Activated naive CD8-positive, alpha-beta T cell treated with anti-CD3 and anti-CD28 coated beads, Interleukin-2, amount 50 U/mL, for 24 hours (primary cell): Measurements from ENCODE around the gene SCGB2A2.

Source experiments
- ATAC-seq: fragments of 150-1000 bp; cut with Tn5 transposase; one replicate; pipeline ENCODE4 v1.10.0; 2021
- DNase-seq: peaks from one replicate; pipeline ENCODE4 v3.0.0; 2021
- H3K27ac Mint-ChIP-seq: one replicate; pipeline ENCODE4 v1.8.0; 2021; ENCODE audit warnings: mild to moderate bottlenecking, mixed read lengths
- H3K27me3 Mint-ChIP-seq: one replicate; pipeline ENCODE4 v1.8.0; 2021; ENCODE audit warnings: mixed read lengths
- H3K36me3 Mint-ChIP-seq: one replicate; pipeline ENCODE4 v1.8.0; 2021; ENCODE audit warnings: low read depth, mixed read lengths
- H3K4me1 Mint-ChIP-seq: one replicate; pipeline ENCODE4 v1.8.0; 2021; ENCODE audit warnings: mixed read lengths
- H3K4me3 Mint-ChIP-seq: one replicate; pipeline ENCODE4 v1.8.0; 2021; ENCODE audit warnings: mild to moderate bottlenecking, moderate library complexity, mixed read lengths
- H3K9me3 Mint-ChIP-seq: one replicate; pipeline ENCODE4 v1.8.0; 2021; ENCODE audit warnings: mixed read lengths

The SCGB2A2 gene

GRCh38 chr11:62269654-62270278 lies at the start of gene SCGB2A2:
SCGB2A2 (plus strand) TSS chr11:62270158; CDS start chr11:62270217, 59 bp downstream.
- H3K4me3 Mint-ChIP-seq: no peak within 1 kb of the TSS
- H3K27ac Mint-ChIP-seq: no peak within 1 kb of the TSS
- H3K9me3 Mint-ChIP-seq: no peaks in the 10 kb centered on the region
- no peaks in the 10 kb centered on the region for H3K36me3 Mint-ChIP-seq
- DNase-seq (no peak), ATAC-seq (no peak)
- peaks cover 35% of the 10 kb centered on the region for H3K4me1 Mint-ChIP-seq
- H3K27me3 Mint-ChIP-seq: peaks cover 11% of the 10 kb centered on the region

GRCh38 chr11:62221498-62221897 lies 48.5 kb upstream of the SCGB2A2 start:
- Mint-ChIP-seq H3K27me3 (peaks cover 14% of the 10 kb centered on the region), H3K27ac (no peak overlapping the region), H3K9me3 (peaks cover 41% of the 10 kb centered on the region), H3K4me3 (no peak overlapping the region), H3K36me3 (peaks cover 5% of the 10 kb centered on the region), H3K4me1 (no peaks in the 10 kb centered on the region)
- ATAC-seq (no peak), DNase-seq (no peak)

DNA sequence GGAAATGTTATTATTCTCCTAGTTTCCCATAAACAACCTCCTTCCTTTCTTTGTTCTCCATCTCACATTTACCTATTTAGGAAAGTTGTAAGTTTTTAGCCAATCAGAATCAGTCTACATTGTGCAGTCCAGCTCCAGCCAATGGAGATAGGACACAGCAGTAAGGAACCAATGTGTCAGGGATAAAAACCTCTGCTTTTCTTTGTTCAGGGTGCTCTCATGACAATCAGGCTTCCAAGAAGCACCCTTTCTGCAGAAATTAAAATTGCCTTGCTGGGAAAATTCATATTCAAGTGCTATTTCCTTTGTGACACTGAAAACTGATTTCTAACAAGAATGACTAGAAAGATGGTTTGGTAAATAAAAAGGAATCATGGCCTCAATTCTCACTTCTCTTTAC lies 46.9 kb upstream of the SCGB2A2 start:
- peaks cover 4% of the 10 kb centered on the region for H3K27me3 Mint-ChIP-seq
- peaks cover 5% of the 10 kb centered on the region for H3K36me3 Mint-ChIP-seq
- peaks cover 41% of the 10 kb centered on the region for H3K9me3 Mint-ChIP-seq
- H3K4me1 Mint-ChIP-seq: no peaks in the 10 kb centered on the region
- no peak overlapping the region for H3K27ac Mint-ChIP-seq
- DNase-seq: no peak
- H3K4me3 Mint-ChIP-seq: no peak overlapping the region
- ATAC-seq: no peak

DNA sequence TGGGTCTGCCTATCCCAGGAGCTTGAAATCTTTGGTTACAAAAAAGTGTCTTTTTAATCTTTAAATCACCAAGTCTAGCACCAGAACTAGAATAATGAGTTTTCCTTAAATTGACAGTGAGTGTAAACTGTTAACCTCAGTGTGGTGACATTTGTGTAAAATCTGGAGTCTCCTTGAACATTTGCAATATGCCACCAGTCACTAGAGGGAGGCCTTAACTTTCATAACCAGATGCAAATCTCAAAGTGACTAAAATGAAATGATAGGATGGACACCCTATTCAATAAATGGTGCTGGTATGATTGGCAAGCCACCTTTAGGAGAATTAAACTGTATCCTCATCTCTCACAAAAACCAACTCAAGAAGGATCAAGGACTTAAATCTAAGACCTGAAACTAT lies 36.2 kb upstream of the SCGB2A2 start:
- Mint-ChIP-seq H3K27me3 (peaks cover 34% of the 10 kb centered on the region), H3K9me3 (no peaks in the 10 kb centered on the region), H3K4me3 (no peak overlapping the region), H3K27ac (no peak overlapping the region), H3K4me1 (no peaks in the 10 kb centered on the region), H3K36me3 (no peaks in the 10 kb centered on the region)
- DNase-seq: no peak
- no peak for ATAC-seq

GRCh38 chr11:62236187-62236586 lies 33.8 kb upstream of the SCGB2A2 start:
- no peaks in the 10 kb centered on the region for H3K9me3 Mint-ChIP-seq
- H3K4me1 Mint-ChIP-seq: no peaks in the 10 kb centered on the region
- no peaks in the 10 kb centered on the region for H3K36me3 Mint-ChIP-seq
- no peak overlapping the region for H3K4me3 Mint-ChIP-seq
- peaks cover 41% of the 10 kb centered on the region for H3K27me3 Mint-ChIP-seq
- no peak overlapping the region for H3K27ac Mint-ChIP-seq
- no peak for ATAC-seq
- no peak for DNase-seq

DNA sequence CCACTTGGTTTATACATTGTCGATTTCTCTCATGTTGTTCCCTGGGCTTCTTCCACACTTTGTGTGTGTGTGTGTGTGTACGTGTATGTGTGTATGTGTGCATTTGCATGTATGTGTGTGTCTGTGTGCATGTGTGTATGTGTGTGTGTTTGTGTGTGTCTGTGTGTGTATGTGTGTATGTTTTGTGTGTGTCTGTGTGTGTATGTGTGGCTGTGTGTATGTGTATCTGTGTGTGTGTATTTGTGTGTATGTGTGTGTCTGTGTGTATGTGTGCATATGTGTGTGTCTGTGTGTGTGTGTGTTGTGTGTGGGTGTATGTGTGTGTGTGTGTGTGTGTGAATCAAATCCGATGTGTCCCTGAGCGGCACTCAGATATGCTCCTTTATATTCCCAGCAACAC lies 32.5 kb upstream of the SCGB2A2 start:
- Mint-ChIP-seq H3K27ac (no peak overlapping the region), H3K9me3 (no peaks in the 10 kb centered on the region), H3K36me3 (no peaks in the 10 kb centered on the region), H3K27me3 (peaks cover 47% of the 10 kb centered on the region), H3K4me1 (no peaks in the 10 kb centered on the region), H3K4me3 (no peak overlapping the region)
- no peak for ATAC-seq
- DNase-seq: no peak

DNA sequence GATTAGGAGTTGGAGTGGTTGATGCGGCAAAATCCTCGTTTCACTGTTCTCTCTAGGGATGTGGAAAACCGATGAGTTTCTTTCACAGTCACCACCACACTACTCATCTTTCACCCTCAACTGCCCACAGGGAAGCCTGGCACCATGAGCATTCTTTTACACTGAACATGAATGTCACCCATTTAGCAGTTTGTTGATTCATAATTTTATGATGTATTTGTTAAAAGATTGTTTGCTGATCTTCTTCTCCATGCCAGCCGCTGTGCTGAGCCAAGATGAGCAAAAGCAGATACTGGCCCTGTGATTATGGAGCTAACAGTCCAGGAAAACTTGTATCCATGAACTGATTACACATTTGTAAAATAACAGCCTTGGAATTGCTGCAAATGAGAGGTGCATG lies 31.8 kb upstream of the SCGB2A2 start:
- Mint-ChIP-seq H3K27ac (no peak overlapping the region), H3K9me3 (no peaks in the 10 kb centered on the region), H3K27me3 (peaks cover 44% of the 10 kb centered on the region), H3K4me3 (no peak overlapping the region), H3K4me1 (no peaks in the 10 kb centered on the region), H3K36me3 (no peaks in the 10 kb centered on the region)
- DNase-seq (no peak), ATAC-seq (no peak)

- Mint-ChIP-seq H3K27ac (no peak overlapping the region), H3K4me3 (no peak overlapping the region), H3K27me3 (peaks cover 34% of the 10 kb centered on the region), H3K4me1 (no peaks in the 10 kb centered on the region), H3K36me3 (no peaks in the 10 kb centered on the region), H3K9me3 (no peaks in the 10 kb centered on the region)
- ATAC-seq (no peak), DNase-seq (no peak)
These were observed 28.9 kb upstream of the SCGB2A2 start for GRCh38 chr11:62241095-62241494.

DNA sequence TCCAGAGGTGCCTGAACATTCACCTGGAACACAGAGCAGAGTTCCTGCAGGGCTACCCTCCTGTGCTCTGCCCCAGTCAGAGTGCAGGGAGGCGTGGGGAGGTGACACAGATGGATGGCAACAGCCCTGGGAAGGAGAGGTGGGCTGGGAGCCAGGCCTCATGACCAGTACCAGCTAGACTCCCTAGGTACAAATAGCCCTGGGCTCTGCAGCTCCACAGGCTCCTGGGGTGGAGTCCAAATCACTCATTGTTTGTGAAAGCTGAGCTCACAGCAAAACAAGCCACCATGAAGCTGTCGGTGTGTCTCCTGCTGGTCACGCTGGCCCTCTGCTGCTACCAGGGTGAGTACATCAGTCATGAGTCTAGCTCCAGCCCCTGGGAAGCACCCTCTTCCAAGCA lies 27.9 kb upstream of the SCGB2A2 start, which contains the start of gene SCGB1D2:
SCGB1D2 (plus strand) TSS at position 219 of the 400 bp plus-strand sequence; CDS start at position 288, 69 bp downstream.
- H3K4me3 Mint-ChIP-seq: no peak within 1 kb of the TSS
- no peaks in the 10 kb centered on the region for H3K4me1 Mint-ChIP-seq
- H3K36me3 Mint-ChIP-seq: no peaks in the 10 kb centered on the region
- DNase-seq (no peak), ATAC-seq (no peak)
- peaks cover 34% of the 10 kb centered on the region for H3K27me3 Mint-ChIP-seq
- no peak within 1 kb of the TSS for H3K27ac Mint-ChIP-seq
- no peaks in the 10 kb centered on the region for H3K9me3 Mint-ChIP-seq

- peak; percentile 15 for DNase-seq
- Mint-ChIP-seq H3K4me1 (no peaks in the 10 kb centered on the region), H3K27me3 (peaks cover 18% of the 10 kb centered on the region), H3K9me3 (peaks cover 8% of the 10 kb centered on the region), H3K4me3 (no peak overlapping the region), H3K36me3 (no peaks in the 10 kb centered on the region), H3K27ac (no peak overlapping the region)
- ATAC-seq: peak; percentile 59
These were observed 24.6 kb upstream of the SCGB2A2 start for GRCh38 chr11:62245271-62245753.

DNA sequence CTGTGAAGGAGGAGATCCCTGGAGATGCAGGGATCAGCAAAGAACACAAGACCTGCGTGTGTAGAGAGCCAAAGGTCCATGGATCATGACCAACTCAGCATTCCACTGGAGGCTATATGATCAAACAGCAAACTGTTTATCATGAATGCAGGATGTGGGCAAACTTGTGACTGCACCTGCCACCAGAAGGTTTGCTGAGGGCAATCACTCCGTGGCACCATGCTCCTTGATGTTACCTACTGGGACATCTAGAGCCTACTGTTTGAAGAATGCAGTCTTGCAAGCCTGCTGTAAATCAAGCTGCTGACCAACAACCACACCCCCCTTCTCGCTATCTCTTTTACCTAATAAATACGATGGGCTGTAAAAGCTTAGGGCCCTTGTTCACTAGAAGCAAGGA lies 18.3 kb upstream of the SCGB2A2 start:
- H3K9me3 Mint-ChIP-seq: peaks cover 39% of the 10 kb centered on the region
- peaks cover 5% of the 10 kb centered on the region for H3K36me3 Mint-ChIP-seq
- DNase-seq (no peak), ATAC-seq (no peak)
- no peaks in the 10 kb centered on the region for H3K4me1 Mint-ChIP-seq
- H3K4me3 Mint-ChIP-seq: no peak overlapping the region
- no peak overlapping the region for H3K27ac Mint-ChIP-seq
- H3K27me3 Mint-ChIP-seq: peaks cover 12% of the 10 kb centered on the region

DNA sequence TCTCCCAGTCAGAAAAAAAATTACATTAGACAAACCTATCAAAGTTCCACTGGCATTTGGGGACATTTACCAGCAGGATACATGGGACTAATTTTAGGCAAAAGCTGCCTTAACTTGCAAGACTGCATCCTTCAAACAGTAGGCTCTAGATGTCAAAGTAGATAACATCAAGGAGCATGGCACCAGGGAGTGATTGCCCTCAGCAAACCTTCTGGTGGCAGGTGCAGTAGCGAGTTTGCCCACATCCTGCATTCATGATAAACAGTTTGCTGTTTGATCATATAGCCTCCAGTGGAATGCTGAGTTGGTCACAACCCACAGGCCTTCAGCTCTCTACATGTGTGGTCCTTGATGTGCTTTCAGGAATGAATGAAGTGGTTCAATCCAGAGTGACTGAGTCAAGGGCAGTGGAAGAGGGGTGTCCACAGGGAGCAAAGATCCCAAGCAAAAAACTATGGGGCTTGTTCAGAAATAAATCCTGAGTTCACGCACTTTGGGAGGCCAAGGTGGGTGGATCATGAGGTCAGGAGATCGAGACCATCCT lies 15.9 kb upstream of the SCGB2A2 start:
- Mint-ChIP-seq H3K4me1 (no peaks in the 10 kb centered on the region), H3K4me3 (no peak overlapping the region), H3K27me3 (peaks cover 17% of the 10 kb centered on the region), H3K9me3 (peaks cover 39% of the 10 kb centered on the region), H3K27ac (no peak overlapping the region), H3K36me3 (peaks cover 5% of the 10 kb centered on the region)
- DNase-seq: no peak
- no peak for ATAC-seq

DNA sequence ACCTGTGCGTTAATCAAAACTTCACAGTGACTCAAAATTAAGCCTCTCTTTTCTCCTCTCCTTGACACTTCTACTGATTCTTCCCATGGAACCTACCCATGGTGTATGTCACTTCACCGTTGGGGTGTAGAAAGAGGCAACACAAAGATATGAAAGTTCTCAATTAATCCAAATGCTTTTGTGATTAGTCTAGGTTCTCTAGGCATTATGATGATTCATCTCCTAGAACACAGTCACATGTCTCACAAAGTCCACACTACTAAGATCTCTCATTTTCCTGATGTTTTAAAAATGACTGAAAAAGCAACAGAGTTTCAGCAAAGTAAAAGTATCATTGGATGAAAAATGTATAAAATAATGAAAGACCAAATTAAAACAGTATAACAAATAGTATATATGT lies 13.7 kb upstream of the SCGB2A2 start:
- H3K36me3 Mint-ChIP-seq: peaks cover 5% of the 10 kb centered on the region
- ATAC-seq (no peak), DNase-seq (no peak)
- H3K27me3 Mint-ChIP-seq: peaks cover 15% of the 10 kb centered on the region
- H3K4me3 Mint-ChIP-seq: no peak overlapping the region
- no peaks in the 10 kb centered on the region for H3K4me1 Mint-ChIP-seq
- H3K9me3 Mint-ChIP-seq: peaks cover 21% of the 10 kb centered on the region
- no peak overlapping the region for H3K27ac Mint-ChIP-seq

GRCh38 chr11:62260261-62260953 lies 9.6 kb upstream of the SCGB2A2 start:
- Mint-ChIP-seq H3K27me3 (peaks cover 19% of the 10 kb centered on the region), H3K9me3 (peaks cover 3% of the 10 kb centered on the region), H3K4me1 (peaks cover 22% of the 10 kb centered on the region), H3K27ac (no peak overlapping the region), H3K4me3 (no peak overlapping the region), H3K36me3 (no peaks in the 10 kb centered on the region)
- ATAC-seq (no peak), DNase-seq (no peak)

DNA sequence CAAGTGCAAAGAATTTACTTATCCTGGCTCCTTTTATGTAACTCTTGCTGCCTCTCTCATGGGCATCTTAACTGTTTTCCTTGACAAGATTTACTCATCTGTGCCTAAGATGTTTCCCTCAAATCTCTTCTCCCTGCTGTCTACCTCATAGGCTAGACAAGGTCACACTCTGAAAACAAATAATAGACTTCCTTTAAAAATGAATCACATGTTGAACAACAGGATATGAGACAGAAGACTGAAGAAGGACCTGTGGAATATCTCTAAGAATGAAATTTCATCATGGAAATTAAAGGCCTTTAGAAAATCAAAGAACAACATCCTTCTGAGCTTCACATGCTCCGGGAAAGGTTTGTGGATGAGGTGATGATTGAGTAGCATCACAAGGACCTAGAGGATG lies 6.0 kb upstream of the SCGB2A2 start:
- Mint-ChIP-seq H3K36me3 (no peaks in the 10 kb centered on the region), H3K27me3 (peaks cover 9% of the 10 kb centered on the region), H3K4me3 (no peak overlapping the region), H3K27ac (peak overlapping the region; percentile 19), H3K9me3 (peaks cover 3% of the 10 kb centered on the region), H3K4me1 (peaks cover 51% of the 10 kb centered on the region)
- DNase-seq (no peak), ATAC-seq (no peak)
